OCI-LY3 (cell line): ENCODE results near the gene PFN4.

Experiments used
- CTCF ChIP-seq: fragments of 200-600, 300-600 bp; sonication (generic); IDR thresholded peaks from 2 replicates; pipeline ENCODE4 v1.5.1; 2014; ENCODE audit warnings: antibody characterized with exemption, low read length, low read depth
- EZH2phosphoT487 ChIP-seq: fragments of 200-600 bp; shearing (Covaris generic); IDR thresholded peaks from 2 replicates; pipeline ENCODE4 v1.6.1; 2018; ENCODE audit warnings: antibody characterized with exemption, mixed run types, low read depth

GRCh38 chr2:24087032-24087431 lies 36.1 kb downstream of the PFN4 start:
- TF ChIP-seq CTCF (no peak), EZH2phosphoT487 (no peak)
